ACC112 (cell line): ENCODE results near the gene KCND3.
A peak's percentile ranks its signal among the peaks of the same experiment; 100 is the strongest.

Experiments
- H2AFZ ChIP-seq: fragments of 200-600 bp; sonication (generic); one replicate; pipeline ENCODE4 v1.6.0; 2017; ENCODE audit warnings: antibody characterized with exemption, low read length; ENCODE audit not compliant: unreplicated experiment
- H3K27ac ChIP-seq: fragments of 200-600 bp; sonication (generic); 2 replicates; pipeline ENCODE4 v1.5.1; 2014; ENCODE audit warnings: low read depth, mild to moderate bottlenecking, antibody characterized with exemption, low read length, moderate library complexity
- H3K27me3 ChIP-seq: fragments of 200-600 bp; sonication (generic); 2 replicates; pipeline ENCODE4 v1.6.1; 2014; ENCODE audit warnings: mild to moderate bottlenecking, antibody characterized with exemption, low read length, moderate library complexity, mixed read lengths; ENCODE audit not compliant: insufficient read depth
- H3K36me3 ChIP-seq: fragments of 200-600 bp; sonication (generic); 2 replicates; pipeline ENCODE4 v1.6.1; 2016; ENCODE audit warnings: mild to moderate bottlenecking, antibody characterized with exemption, low read length, moderate library complexity, mixed read lengths; ENCODE audit not compliant: insufficient read depth
- H3K4me1 ChIP-seq: fragments of 200-600 bp; sonication (generic); one replicate; pipeline ENCODE4 v1.6.1; 2016; ENCODE audit warnings: low read length, mixed read lengths; ENCODE audit not compliant: insufficient read depth, unreplicated experiment, control insufficient read depth
- H3K4me3 ChIP-seq: fragments of 200-600 bp; sonication (generic); 2 replicates; pipeline ENCODE4 v1.5.1; 2014; ENCODE audit warnings: mild to moderate bottlenecking, low read depth, low read length
- H3K79me2 ChIP-seq: fragments of 200-600 bp; sonication (generic); one replicate; pipeline ENCODE4 v1.6.0; 2016; ENCODE audit warnings: low read length; ENCODE audit not compliant: control insufficient read depth, unreplicated experiment, insufficient read depth

KCND3 gene

DNA sequence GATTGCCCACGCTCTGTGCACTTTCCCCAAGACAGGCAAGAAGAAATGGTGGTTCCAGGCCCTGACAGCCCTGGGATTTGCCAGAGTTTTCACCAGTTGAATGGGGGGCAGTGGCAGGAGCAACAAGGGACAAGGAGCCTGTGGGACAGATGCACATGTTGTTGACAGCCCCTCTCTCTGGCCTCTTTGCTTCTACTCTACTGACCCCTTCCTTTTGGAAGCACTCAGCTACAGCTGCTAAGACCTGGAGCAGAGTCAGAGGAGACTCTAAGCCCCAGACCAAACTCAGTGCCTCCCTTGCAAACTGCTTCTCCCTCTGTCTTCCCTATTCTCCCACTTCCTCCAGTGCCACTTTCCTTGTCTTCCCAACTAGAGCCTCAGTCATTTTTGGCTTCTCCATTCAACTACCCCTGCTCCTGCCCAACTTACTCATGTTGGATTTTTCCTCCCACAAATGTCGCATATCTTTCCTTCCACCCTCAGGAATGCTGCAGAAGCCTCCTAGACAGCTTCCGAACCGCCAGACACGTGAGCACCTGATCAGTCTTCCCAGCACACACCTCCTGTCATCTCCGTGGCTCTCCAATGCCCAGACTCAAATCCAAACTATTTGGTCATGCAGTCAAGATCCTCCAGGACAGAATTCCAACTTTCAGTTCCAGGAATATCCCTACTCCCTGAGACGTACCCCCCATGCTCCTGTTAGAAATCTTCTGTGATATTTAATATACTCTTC, 259.4 kb downstream of the KCND3 start:
- no peak overlapping the region for H3K27ac ChIP-seq
- peaks cover 14% of the 10 kb centered on the region for H3K79me2 ChIP-seq
- peaks cover 27% of the 10 kb centered on the region for H3K4me1 ChIP-seq
- no peak overlapping the region for H3K4me3 ChIP-seq
- H3K27me3 ChIP-seq = no peaks in the 10 kb centered on the region
- no peaks in the 10 kb centered on the region for H3K36me3 ChIP-seq
- H2AFZ ChIP-seq = no peak overlapping the region

DNA sequence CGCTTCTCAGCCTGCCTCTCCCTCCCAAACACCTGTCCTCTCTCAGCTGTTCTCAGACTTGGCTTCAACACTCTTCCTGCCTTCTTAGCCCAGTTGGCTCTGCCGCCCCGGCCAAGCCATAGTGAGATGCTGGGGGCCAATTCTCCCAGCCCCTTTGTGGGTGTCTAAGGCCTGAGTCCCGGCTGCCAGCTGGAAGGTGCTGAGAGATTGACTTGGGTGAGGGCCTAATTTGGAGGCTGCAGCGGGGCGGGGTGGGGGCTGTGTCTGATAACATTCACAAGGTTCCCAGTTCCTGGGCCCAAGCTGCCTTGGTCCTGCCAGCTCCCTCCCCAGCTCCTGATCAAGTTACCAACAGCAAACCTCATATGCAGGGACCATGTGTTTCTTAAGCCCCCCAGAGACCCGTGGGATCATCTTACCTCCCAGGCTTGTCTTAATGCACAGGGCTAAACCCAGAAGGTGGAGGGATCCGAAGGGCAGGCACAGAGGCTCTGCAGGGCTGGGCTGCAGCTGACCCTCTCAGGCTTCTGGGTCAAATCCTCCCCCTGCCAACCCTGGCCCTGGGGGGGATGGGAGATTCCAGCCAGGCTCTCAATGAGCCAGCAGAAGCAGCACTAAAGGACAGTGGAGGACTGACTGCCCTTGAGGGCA, 260.1 kb downstream of the KCND3 start:
- no peak overlapping the region for H3K27ac ChIP-seq
- peaks cover 19% of the 10 kb centered on the region for H3K4me1 ChIP-seq
- H3K36me3 ChIP-seq = no peaks in the 10 kb centered on the region
- peaks cover 14% of the 10 kb centered on the region for H3K79me2 ChIP-seq
- H2AFZ ChIP-seq = no peak overlapping the region
- no peak overlapping the region for H3K4me3 ChIP-seq
- H3K27me3 ChIP-seq = no peaks in the 10 kb centered on the region

DNA sequence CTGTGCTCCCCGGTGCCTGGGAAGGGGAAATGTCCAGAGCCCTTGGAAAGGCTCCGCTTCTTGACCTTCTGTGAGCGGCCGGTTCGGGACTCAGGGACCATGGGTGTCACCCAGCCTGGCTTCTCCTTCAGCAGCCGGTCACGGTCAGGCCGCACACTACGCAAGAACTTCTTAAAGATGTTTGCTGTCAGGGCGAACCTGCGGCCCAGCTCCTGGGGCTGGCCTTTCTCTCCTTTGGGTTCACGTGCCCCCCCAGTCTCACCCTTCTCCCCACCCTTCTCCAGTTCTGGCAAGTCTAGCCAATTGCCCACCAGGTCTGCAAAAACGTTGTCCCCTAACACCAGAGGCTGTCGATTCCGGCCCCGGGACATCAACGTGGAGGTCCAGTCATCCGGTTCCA, 262.4 kb downstream of the KCND3 start:
- Histone ChIP-seq H3K4me3 (no peak overlapping the region), H3K27ac (no peak overlapping the region), H3K36me3 (no peaks in the 10 kb centered on the region), H3K27me3 (no peaks in the 10 kb centered on the region), H3K4me1 (peaks cover 5% of the 10 kb centered on the region), H3K79me2 (peaks cover 4% of the 10 kb centered on the region), H2AFZ (no peak overlapping the region)

DNA sequence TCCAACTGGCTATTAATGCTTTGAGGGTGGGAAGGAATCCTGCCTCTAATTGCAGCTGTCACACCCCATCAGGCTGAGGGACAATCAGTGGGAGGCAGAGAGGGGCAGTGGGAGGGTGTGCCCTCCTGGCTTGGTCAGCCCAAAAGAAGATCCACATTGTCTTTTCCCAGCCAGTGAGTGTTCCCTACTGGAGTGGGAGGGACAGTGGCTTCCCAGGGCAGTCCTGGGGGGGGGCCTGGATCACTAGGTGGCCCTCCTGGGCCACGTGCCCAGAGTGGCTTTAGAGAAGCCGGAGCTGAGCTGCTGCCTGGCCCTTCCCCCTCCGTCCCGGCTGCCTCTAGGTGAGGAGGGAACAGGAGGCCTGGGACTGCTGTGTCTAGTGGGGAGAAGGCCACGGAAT, 264.3 kb downstream of the KCND3 start:
- no peaks in the 10 kb centered on the region for H3K79me2 ChIP-seq
- no peak overlapping the region for H3K27ac ChIP-seq
- peaks cover 24% of the 10 kb centered on the region for H3K4me1 ChIP-seq

DNA sequence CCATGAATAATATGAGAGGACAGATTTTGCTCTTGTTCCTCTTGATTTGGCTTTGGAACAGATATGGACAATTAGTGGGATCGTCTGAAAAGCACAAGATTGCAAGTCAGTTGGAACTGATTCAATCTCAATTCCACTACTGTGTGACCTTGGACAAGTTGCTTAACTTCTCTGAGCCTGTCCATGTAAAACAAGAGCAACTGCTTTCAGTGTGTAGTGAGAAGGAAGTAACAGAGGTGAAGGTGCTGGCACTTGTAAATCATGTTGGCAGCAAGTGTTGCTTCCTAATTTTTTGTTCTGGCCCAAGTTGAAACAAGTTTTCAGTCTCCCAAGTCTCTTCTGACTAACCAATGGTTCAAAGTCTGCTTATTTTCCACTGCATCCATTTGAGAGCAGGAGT, 265.6 kb downstream of the KCND3 start:
- Histone ChIP-seq H3K27me3 (no peaks in the 10 kb centered on the region), H3K4me1 (peaks cover 28% of the 10 kb centered on the region), H3K27ac (no peak overlapping the region), H3K4me3 (no peak overlapping the region), H3K36me3 (no peaks in the 10 kb centered on the region), H2AFZ (no peak overlapping the region), H3K79me2 (no peaks in the 10 kb centered on the region)

More for the DNA sequence above, 264.3 kb downstream of the KCND3 start:
- Histone ChIP-seq H3K27me3 (no peaks in the 10 kb centered on the region), H2AFZ (no peak overlapping the region), H3K4me3 (no peak overlapping the region), H3K36me3 (no peaks in the 10 kb centered on the region)

DNA sequence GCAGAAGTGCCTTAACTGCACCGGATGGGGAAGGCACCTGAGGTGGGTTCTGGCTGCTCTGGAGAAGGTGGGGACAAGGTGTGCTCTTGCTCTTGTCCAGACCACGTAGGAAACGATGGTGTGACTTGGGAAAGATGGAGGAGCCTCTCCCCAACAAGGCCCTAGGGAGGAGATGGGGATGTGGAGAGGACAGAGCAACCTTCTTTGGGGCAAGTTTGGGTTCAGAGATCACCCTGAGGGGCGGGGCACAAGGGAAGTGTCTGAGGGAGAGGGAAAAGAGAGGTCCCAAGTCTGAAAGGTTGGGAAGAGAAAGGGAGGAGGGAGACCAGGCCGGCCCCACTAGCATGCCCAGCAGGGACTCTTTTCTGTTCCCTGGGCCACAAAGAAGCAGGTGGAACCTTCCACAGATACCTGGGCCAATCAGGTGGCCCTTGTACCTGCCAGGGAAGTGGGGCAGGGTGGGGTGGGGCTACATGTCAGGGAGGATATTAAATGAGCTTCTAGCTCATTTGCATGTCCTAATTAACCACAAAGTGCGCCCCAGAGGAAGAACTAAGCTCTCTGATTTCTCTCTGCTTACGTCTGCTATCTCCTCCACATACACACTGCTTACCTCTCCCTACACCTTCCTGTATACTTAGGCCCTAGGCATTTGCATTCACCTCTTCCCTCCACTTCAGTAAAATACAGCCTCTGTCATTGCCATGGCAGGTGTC, 266.2 kb downstream of the KCND3 start:
- Histone ChIP-seq H3K4me3 (no peak overlapping the region), H3K27ac (no peak overlapping the region), H3K36me3 (no peaks in the 10 kb centered on the region), H3K27me3 (no peaks in the 10 kb centered on the region), H2AFZ (no peak overlapping the region), H3K4me1 (peaks cover 28% of the 10 kb centered on the region), H3K79me2 (no peaks in the 10 kb centered on the region)

DNA sequence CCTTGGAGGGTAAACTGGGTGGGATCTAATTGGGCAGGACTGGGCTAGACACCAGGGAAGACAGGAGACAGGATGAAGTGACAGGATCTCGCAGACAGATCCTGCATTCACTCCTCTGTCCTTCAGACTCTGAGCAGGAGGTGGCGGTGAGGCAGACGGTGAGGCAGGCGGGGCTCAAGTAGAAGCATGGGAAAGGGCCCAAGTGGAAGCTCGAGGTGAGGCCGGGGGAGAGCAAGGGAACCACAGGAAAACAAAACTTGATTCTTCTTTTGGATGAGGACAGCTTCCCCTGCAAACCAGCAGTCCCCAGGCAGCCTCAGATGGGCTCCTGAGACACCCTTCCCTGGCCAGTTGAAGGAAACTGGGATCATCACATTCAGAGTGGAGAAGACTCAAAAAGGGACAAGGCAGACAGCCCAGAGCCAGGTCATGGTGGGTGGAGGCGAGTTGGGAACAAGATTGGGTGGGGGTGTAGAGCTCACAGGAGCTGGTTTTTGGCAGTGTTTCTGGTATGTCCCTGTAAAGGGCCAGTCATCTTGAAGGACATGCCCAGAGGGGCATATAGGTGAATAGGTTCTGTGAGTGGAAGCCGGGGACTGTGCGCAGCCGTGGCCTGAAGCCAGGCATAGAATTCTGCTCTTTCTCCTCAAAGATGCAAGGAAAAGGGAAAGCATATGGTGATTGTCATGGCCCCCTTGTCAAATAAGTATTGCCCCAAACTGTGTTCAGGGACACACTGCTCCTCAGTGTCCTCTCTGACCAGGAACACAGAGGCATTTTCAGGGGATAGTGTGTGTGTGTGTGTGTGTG, 268.3 kb downstream of the KCND3 start:
- Histone ChIP-seq H2AFZ (no peak overlapping the region), H3K4me1 (peaks cover 28% of the 10 kb centered on the region), H3K27ac (peak overlapping the region; percentile 65)

More for the DNA sequence above, 268.3 kb downstream of the KCND3 start:
- no peak overlapping the region for H3K4me3 ChIP-seq
- no peaks in the 10 kb centered on the region for H3K79me2 ChIP-seq
- H3K27me3 ChIP-seq = no peaks in the 10 kb centered on the region
- no peaks in the 10 kb centered on the region for H3K36me3 ChIP-seq
